ENCODE results near the gene GPR146.

DNA sequence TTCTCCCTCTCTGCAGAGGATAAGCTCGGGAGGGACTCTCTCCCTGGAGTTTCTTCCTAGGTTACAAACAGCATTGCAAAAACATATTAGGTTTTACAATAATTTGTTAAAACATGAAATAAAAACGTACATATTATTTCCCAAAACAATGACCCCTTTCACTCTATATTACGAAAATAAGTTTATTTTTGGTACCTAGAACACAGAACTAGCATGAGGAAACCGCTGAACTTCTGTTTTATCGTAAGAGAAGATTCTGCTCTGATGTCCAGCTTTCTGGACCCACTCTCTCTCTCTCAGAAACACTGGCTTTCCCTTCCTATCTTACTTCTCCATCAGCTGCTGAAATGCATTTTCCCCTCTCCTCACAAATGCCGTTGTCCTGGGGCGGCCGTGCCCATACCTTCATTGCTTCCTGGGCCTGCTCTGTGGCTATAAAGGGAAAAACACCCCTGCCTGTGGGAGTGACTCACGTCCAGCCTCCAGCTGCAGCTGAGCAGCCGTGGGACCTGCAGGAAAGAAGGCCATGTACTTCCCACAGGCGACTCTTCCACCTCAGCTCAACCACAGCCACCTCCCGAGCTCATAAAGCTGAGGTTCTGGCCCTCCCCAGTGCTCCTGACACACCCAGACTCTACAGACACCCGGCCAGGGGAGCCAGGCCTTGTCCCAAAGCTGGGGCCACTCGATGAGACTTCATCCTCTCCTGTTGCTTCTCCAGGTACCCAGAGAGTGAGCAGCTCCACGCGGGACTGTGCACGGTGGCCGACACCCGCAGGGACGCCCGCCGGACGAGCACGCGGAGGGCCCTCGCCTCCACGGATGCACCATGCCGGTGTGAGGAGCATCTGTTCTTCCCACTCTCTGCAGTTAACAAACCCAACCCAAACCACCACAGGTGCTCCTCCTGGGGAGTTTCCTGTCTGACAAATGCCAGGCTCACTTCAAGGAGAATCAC lies 46.6 kb downstream of the GPR146 start:
- TF ChIP-seq, protein P1, sequence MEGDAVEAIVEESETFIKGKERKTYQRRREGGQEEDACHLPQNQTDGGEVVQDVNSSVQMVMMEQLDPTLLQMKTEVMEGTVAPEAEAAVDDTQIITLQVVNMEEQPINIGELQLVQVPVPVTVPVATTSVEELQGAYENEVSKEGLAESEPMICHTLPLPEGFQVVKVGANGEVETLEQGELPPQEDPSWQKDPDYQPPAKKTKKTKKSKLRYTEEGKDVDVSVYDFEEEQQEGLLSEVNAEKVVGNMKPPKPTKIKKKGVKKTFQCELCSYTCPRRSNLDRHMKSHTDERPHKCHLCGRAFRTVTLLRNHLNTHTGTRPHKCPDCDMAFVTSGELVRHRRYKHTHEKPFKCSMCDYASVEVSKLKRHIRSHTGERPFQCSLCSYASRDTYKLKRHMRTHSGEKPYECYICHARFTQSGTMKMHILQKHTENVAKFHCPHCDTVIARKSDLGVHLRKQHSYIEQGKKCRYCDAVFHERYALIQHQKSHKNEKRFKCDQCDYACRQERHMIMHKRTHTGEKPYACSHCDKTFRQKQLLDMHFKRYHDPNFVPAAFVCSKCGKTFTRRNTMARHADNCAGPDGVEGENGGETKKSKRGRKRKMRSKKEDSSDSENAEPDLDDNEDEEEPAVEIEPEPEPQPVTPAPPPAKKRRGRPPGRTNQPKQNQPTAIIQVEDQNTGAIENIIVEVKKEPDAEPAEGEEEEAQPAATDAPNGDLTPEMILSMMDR (IDR thresholded peaks at IDR 0.05; ENCODE audit: low read length), result no peak
- no peak for TF ChIP-seq EZH2 (optimal IDR thresholded peaks at IDR 0.05; ENCODE audit: low read depth, low read length)

Data from MM.1S (cell line).